Sigmoid colon (tissue), 4 donors: ENCODE measurements around the gene KLHL21.

Experiments used
- CTCF ChIP-seq, 4 experiments: fragments of 450-650 bp in 3 of 4; fragments of 200-600 bp in 1 of 4; IDR thresholded peaks; one replicate each; pipeline ENCODE4 v1.5.1; 2016 to 2019; ENCODE audit warnings: antibody characterized with exemption in 4 of 4, mild to moderate bottlenecking in 3 of 4, moderate library complexity in 2 of 4
- POLR2AphosphoS5 ChIP-seq, 4 donors: sonication (generic); formaldehyde crosslinking; IDR thresholded peaks; one replicate each; pipeline ENCODE4 v1.6.1; 2017; ENCODE audit warnings: antibody characterized with exemption in 4 of 4

- TF ChIP-seq CTCF (IDR thresholded peaks at IDR 0.05) = no peak
- no peak for TF ChIP-seq POLR2AphosphoS5 (IDR thresholded peaks at IDR 0.05)
These were observed 55.4 kb downstream of the KLHL21 start for GRCh38 chr1:6547301-6547700.
